ENCODE results near the gene DLEC1. TPM values are rescaled to one million over a fixed set of nuclear protein-coding genes. Genes with fewer than 3 reads are reported as not detected.

DLEC1 gene
- total and polyA plus RNA-seq, 5 experiments from 2014 or later: 0.31 to 5.2 (median 0.37) TPM

- POLR2A ChIA-PET: interaction anchor here (0.9 to 7.5 kb wide), 9 partner anchors 8 to 384 kb away, joined by 3 to 192 read pairs (median 4); partner anchors contain the start of genes DLEC1, OXSR1 and XYLB
- Mint-ChIP-seq H3K4me3 (peak overlapping the region; percentile 85 to 100 (median 95)), H3K9me3 (no peaks in the 10 kb centered on the region), H3K36me3 (peaks cover 0 to 44% (median 0%) of the 10 kb centered on the region in 3 donors), H3K27me3 (no peaks in the 10 kb centered on the region), H3K27ac (peak overlapping the region; percentile 85 to 97 (median 88)), H3K4me1 (peaks cover 46 to 83% (median 74%) of the 10 kb centered on the region in 4 donors)
- DNase-seq (peak in 2 of 10 donors; percentile 11 to 56), ATAC-seq (no peak)
These were observed 97.4 kb downstream of the DLEC1 start for GRCh38 chr3:38136393-38136776.

GRCh38 chr3:38136777-38137614 lies 98.0 kb downstream of the DLEC1 start, which contains the start of gene ACAA1:
Gene ACAA1 (minus strand): TSS chr3:38137127. CDS start chr3:38137035, 92 bp downstream.
- POLR2A ChIA-PET: interaction anchor here (0.7 to 7.5 kb wide), 14 partner anchors 9 to 1270 kb away, joined by 3 to 192 read pairs (median 4); partner anchors contain the start of genes DLEC1, EXOG, OXSR1 and RPSA
- DNase-seq (peak; percentile 90 to 99 (median 96)), ATAC-seq (peak; percentile 85 to 86)
- no peaks in the 10 kb centered on the region for H3K27me3 Mint-ChIP-seq
- H3K27ac Mint-ChIP-seq: peak within 1 kb of the TSS; percentile 95 to 99 (median 98)
- peaks cover 43 to 84% (median 76%) of the 10 kb centered on the region in 4 donors for H3K4me1 Mint-ChIP-seq
- peak within 1 kb of the TSS; percentile 85 to 100 (median 96) for H3K4me3 Mint-ChIP-seq
- H3K9me3 Mint-ChIP-seq: no peaks in the 10 kb centered on the region
- H3K36me3 Mint-ChIP-seq: peaks cover 0 to 44% (median 0%) of the 10 kb centered on the region in 3 donors

- H3K4me3 Mint-ChIP-seq: peak overlapping the region; percentile 85 to 100 (median 96)
- no peaks in the 10 kb centered on the region for H3K27me3 Mint-ChIP-seq
- POLR2A ChIA-PET: interaction anchor here (0.7 to 7.5 kb wide), 15 partner anchors 9 to 1269 kb away, joined by 3 to 192 read pairs (median 4); partner anchors contain the start of genes DLEC1, EXOG, OXSR1 and RPSA
- H3K9me3 Mint-ChIP-seq: no peaks in the 10 kb centered on the region
- peak overlapping the region; percentile 95 to 99 (median 98) for H3K27ac Mint-ChIP-seq
- ATAC-seq (no peak), DNase-seq (peak in 3 of 10 donors; percentile 27 to 62 (median 34))
- peaks cover 41 to 79% (median 75%) of the 10 kb centered on the region in 4 donors for H3K4me1 Mint-ChIP-seq
- peaks cover 0 to 46% (median 0%) of the 10 kb centered on the region in 3 donors for H3K36me3 Mint-ChIP-seq
These were observed 98.8 kb downstream of the DLEC1 start for GRCh38 chr3:38137615-38138348.

- peaks cover 35 to 74% (median 69%) of the 10 kb centered on the region in 4 donors for H3K4me1 Mint-ChIP-seq
These were observed 99.6 kb downstream of the DLEC1 start, which contains the start of gene MYD88 for GRCh38 chr3:38138349-38139190. Gene MYD88 (plus strand): TSS chr3:38138661. CDS start chr3:38138701, 40 bp downstream.

GRCh38 chr3:38139191-38139590 lies 100.2 kb downstream of the DLEC1 start:
- ATAC-seq (no peak), DNase-seq (peak in 1 of 10 donors; percentile 15)
- Mint-ChIP-seq H3K4me1 (peaks cover 34 to 72% (median 64%) of the 10 kb centered on the region in 4 donors), H3K36me3 (peaks cover 0 to 33% (median 0%) of the 10 kb centered on the region in 3 donors), H3K4me3 (peak overlapping the region; percentile 85 to 100 (median 96)), H3K27ac (peak overlapping the region; percentile 95 to 99 (median 98)), H3K27me3 (no peaks in the 10 kb centered on the region), H3K9me3 (no peaks in the 10 kb centered on the region)
- POLR2A ChIA-PET: interaction anchor here (0.8 to 7.5 kb wide), 4 partner anchors 15 to 47 kb away, joined by 3 to 192 read pairs (median 5); partner anchors contain the start of gene OXSR1

More at GRCh38 chr3:38138349-38139190, 99.6 kb downstream of the DLEC1 start, which contains the start of gene MYD88:
- Mint-ChIP-seq H3K9me3 (no peaks in the 10 kb centered on the region), H3K27me3 (no peaks in the 10 kb centered on the region), H3K36me3 (peaks cover 0 to 38% (median 0%) of the 10 kb centered on the region in 3 donors), H3K27ac (peak within 1 kb of the TSS; percentile 95 to 99 (median 98)), H3K4me3 (peak within 1 kb of the TSS; percentile 85 to 100 (median 96))
- peak; percentile 76 to 92 (median 83) for DNase-seq
- POLR2A ChIA-PET: interaction anchor here (0.7 to 7.5 kb wide), 5 partner anchors 10 to 47 kb away, joined by 3 to 192 read pairs (median 5); partner anchors contain the start of gene OXSR1
- ATAC-seq: peak; percentile 67 to 68

- peaks cover 0 to 28% (median 0%) of the 10 kb centered on the region in 3 donors for H3K36me3 Mint-ChIP-seq
- POLR2A ChIA-PET: interaction anchor here (0.8 to 7.5 kb wide), 4 partner anchors 14 to 46 kb away, joined by 5 to 192 read pairs (median 6); partner anchors contain the start of gene OXSR1
- peak overlapping the region; percentile 85 to 100 (median 96) for H3K4me3 Mint-ChIP-seq
- H3K4me1 Mint-ChIP-seq: peaks cover 32 to 67% (median 59%) of the 10 kb centered on the region in 4 donors
- H3K27ac Mint-ChIP-seq: peak overlapping the region; percentile 95 to 99 (median 98)
- H3K27me3 Mint-ChIP-seq: no peaks in the 10 kb centered on the region
- H3K9me3 Mint-ChIP-seq: no peaks in the 10 kb centered on the region
- ATAC-seq (no peak), DNase-seq (peak in 2 of 10 donors; percentile 7 to 41)
These were observed 100.6 kb downstream of the DLEC1 start for GRCh38 chr3:38139652-38140051.

GRCh38 chr3:38140326-38141172 lies 101.5 kb downstream of the DLEC1 start:
- Mint-ChIP-seq H3K4me1 (peaks cover 27 to 59% (median 50%) of the 10 kb centered on the region in 4 donors), H3K27ac (peak overlapping the region in 8 of 10 donors; percentile 57 to 99 (median 98)), H3K27me3 (no peaks in the 10 kb centered on the region), H3K4me3 (peak overlapping the region; percentile 85 to 100 (median 96)), H3K36me3 (peaks cover 0 to 23% (median 0%) of the 10 kb centered on the region in 3 donors), H3K9me3 (peaks cover 0 to 6% (median 0%) of the 10 kb centered on the region in 9 donors)
- no peak for ATAC-seq
- DNase-seq: peak in 2 of 10 donors; percentile 15 to 54
- POLR2A ChIA-PET: interaction anchor here (1.3 to 7.5 kb wide), 3 partner anchors 15 to 25 kb away, joined by 5 to 192 read pairs (median 6); partner anchors contain the start of gene OXSR1

GRCh38 chr3:38141173-38141951 lies 102.4 kb downstream of the DLEC1 start:
- H3K4me3 Mint-ChIP-seq: peak overlapping the region in 6 of 10 donors; percentile 19 to 93 (median 46)
- H3K27me3 Mint-ChIP-seq: no peaks in the 10 kb centered on the region
- peaks cover 0 to 14% (median 7%) of the 10 kb centered on the region in 9 donors for H3K9me3 Mint-ChIP-seq
- ATAC-seq (no peak), DNase-seq (peak in 2 of 10 donors; percentile 7 to 40)
- H3K27ac Mint-ChIP-seq: peak overlapping the region in 9 of 10 donors; percentile 18 to 99 (median 48)
- POLR2A ChIA-PET: interaction anchor here (7.5 kb wide), 1 partner anchor 24 kb away, joined by 192 read pairs; the partner anchor contains the start of gene OXSR1
- peaks cover 19 to 51% (median 43%) of the 10 kb centered on the region in 4 donors for H3K4me1 Mint-ChIP-seq
- H3K36me3 Mint-ChIP-seq: peaks cover 3 to 23% (median 4%) of the 10 kb centered on the region in 3 donors

GRCh38 chr3:38141952-38142273 lies 102.9 kb downstream of the DLEC1 start:
- H3K36me3 Mint-ChIP-seq: peaks cover 4 to 23% (median 9%) of the 10 kb centered on the region in 3 donors
- POLR2A ChIA-PET: interaction anchor here (7.5 kb wide), 1 partner anchor 23 kb away, joined by 192 read pairs; the partner anchor contains the start of gene OXSR1
- H3K4me3 Mint-ChIP-seq: peak overlapping the region in 6 of 10 donors; percentile 9 to 42 (median 30)
- peaks cover 19 to 52% (median 42%) of the 10 kb centered on the region in 4 donors for H3K4me1 Mint-ChIP-seq
- DNase-seq (peak in 1 of 10 donors; percentile 30), ATAC-seq (no peak)
- peaks cover 0 to 20% (median 11%) of the 10 kb centered on the region in 9 donors for H3K9me3 Mint-ChIP-seq
- no peaks in the 10 kb centered on the region for H3K27me3 Mint-ChIP-seq
- peak overlapping the region; percentile 3 to 81 (median 28) for H3K27ac Mint-ChIP-seq
